Epithelial cell of esophagus (primary cell): ENCODE data around the gene APOB.

Experiments used
- DNase-seq: peaks from one replicate; pipeline ENCODE4 v3.0.0; 2010; ENCODE audit warnings: low read depth
- H3K4me3 ChIP-seq: 2 replicates; pipeline ENCODE4 v1.5.1; 2011; ENCODE audit warnings: mild to moderate bottlenecking, low read length, control low read depth
- TF ChIP-seq, protein P1 (sequence below): IDR thresholded peaks from 2 replicates; pipeline ENCODE4 v1.5.1; 2011; ENCODE audit warnings: low read depth, mild to moderate bottlenecking, low read length, control low read depth, inconsistent platforms; ENCODE audit not compliant: insufficient read depth; ENCODE audit errors: missing control alignments

Gene APOB

DNA sequence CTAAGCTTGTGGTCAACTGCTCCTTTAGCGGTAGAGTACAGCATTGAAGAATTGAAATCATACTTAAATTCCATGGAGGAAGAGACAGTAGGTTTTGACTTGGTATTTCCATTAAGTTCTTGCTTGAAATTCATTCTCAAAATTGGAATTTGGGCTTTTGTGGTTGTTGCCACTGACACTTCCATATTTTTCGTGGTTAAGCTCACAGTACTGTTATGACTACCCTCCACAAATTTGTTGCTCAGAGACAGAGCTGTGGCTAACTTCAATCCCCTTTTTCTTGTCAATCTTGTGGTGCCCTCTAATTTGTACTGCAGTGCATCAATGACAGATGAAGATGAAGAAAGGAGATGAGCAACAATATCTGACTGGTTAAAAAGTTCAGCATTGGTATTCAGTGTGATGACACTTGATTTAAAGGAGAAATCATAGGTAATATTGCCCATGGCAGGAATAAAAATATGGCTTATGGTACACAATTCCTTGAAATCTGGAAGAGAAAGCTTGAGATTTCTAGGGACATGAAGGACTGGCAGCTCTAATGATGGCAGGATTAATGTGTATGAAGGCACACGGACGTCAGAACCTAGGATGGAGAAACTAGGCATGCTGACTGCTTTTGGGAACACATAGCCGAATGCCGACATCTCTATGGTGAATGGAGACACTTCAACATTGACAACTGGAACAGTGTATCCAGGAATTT is 37.3 kb downstream of the APOB start:
- DNase-seq: no peak
- TF ChIP-seq, protein P1, sequence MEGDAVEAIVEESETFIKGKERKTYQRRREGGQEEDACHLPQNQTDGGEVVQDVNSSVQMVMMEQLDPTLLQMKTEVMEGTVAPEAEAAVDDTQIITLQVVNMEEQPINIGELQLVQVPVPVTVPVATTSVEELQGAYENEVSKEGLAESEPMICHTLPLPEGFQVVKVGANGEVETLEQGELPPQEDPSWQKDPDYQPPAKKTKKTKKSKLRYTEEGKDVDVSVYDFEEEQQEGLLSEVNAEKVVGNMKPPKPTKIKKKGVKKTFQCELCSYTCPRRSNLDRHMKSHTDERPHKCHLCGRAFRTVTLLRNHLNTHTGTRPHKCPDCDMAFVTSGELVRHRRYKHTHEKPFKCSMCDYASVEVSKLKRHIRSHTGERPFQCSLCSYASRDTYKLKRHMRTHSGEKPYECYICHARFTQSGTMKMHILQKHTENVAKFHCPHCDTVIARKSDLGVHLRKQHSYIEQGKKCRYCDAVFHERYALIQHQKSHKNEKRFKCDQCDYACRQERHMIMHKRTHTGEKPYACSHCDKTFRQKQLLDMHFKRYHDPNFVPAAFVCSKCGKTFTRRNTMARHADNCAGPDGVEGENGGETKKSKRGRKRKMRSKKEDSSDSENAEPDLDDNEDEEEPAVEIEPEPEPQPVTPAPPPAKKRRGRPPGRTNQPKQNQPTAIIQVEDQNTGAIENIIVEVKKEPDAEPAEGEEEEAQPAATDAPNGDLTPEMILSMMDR: no peak
- H3K4me3 ChIP-seq: no peak overlapping the region

DNA sequence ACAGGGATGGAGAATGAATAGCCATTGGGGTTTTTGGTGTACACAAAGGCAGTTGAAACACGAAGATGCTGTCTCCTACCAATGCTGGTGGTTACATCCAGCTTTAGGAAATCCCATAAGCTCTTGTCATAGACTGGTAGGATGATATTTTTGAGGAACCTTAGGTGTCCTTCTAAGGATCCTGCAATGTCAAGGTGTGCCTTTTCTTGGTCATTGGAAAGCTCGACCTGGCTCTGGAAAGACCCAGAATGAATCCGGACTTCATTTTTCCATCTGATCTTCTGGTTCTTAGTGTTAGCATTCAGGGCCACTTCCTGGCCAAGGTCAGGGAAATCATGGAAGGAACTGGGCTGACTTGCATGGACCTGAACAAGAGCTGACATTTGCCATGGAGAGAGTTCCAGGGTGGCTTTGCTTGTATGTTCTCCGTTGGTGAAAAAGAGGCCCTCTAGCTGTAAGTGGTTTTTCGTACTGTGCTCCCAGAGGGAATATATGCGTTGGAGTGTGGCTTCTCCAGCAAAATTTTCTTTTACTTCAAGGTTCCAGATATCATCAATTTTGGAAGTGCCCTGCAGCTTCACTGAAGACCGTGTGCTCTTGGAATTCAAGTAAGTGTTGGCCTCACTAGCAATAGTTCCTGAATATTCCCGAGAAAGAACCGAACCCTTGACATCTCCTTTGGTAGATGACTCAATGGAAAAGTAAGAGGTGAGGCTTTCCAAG is 38.0 kb downstream of the APOB start:
- TF ChIP-seq, protein P1: no peak
- DNase-seq: no peak
- H3K4me3 ChIP-seq: no peak overlapping the region

GRCh38 chr2:21005111-21005699 is 38.7 kb downstream of the APOB start:
- DNase-seq: no peak
- H3K4me3 ChIP-seq: no peak overlapping the region
- TF ChIP-seq, protein P1: no peak

- no peak for DNase-seq
- TF ChIP-seq, protein P1: no peak
These were observed 39.7 kb downstream of the APOB start for GRCh38 chr2:21004181-21004572.

GRCh38 chr2:21003572-21004180 is 40.2 kb downstream of the APOB start:
- H3K4me3 ChIP-seq: no peak overlapping the region
- TF ChIP-seq, protein P1: no peak
- DNase-seq: no peak

More at GRCh38 chr2:21004181-21004572, 39.7 kb downstream of the APOB start:
- H3K4me3 ChIP-seq: no peak overlapping the region

- no peak overlapping the region for H3K4me3 ChIP-seq
- DNase-seq: no peak
- TF ChIP-seq, protein P1: no peak
These were observed 41.1 kb downstream of the APOB start for GRCh38 chr2:21002814-21003192.
